GM21786 (cell line): ENCODE data around the gene MSI2.

Source experiments
- ATAC-seq: cut with Tn5 transposase; IDR thresholded peaks from one replicate; pipeline ENCODE4 v1.9.1; 2021; ENCODE audit not compliant: unreplicated experiment

MSI2 gene

GRCh38 chr17:57561072-57561861, 304.9 kb downstream of the MSI2 start:
- ATAC-seq = no peak

GRCh38 chr17:57562184-57562698, 305.9 kb downstream of the MSI2 start:
- no peak for ATAC-seq

GRCh38 chr17:57563958-57564357, 307.6 kb downstream of the MSI2 start:
- no peak for ATAC-seq

- no peak for ATAC-seq
Observed at GRCh38 chr17:57565176-57565575, 308.9 kb downstream of the MSI2 start.

GRCh38 chr17:57566721-57567120, 310.4 kb downstream of the MSI2 start:
- ATAC-seq = no peak

GRCh38 chr17:57567251-57567650, 310.9 kb downstream of the MSI2 start:
- no peak for ATAC-seq

- no peak for ATAC-seq
Observed at GRCh38 chr17:57568340-57568739, 312.0 kb downstream of the MSI2 start.

GRCh38 chr17:57569021-57569420, 312.7 kb downstream of the MSI2 start:
- no peak for ATAC-seq

- no peak for ATAC-seq
Observed at GRCh38 chr17:57569853-57570252, 313.5 kb downstream of the MSI2 start.

- no peak for ATAC-seq
Observed at GRCh38 chr17:57570724-57571344, 314.5 kb downstream of the MSI2 start.

- ATAC-seq = no peak
Observed at GRCh38 chr17:57572062-57572461, 315.7 kb downstream of the MSI2 start.

- no peak for ATAC-seq
Observed at GRCh38 chr17:57572600-57572999, 316.3 kb downstream of the MSI2 start.

- no peak for ATAC-seq
Observed at GRCh38 chr17:57574040-57574513, 317.8 kb downstream of the MSI2 start.

GRCh38 chr17:57576744-57577143, 320.4 kb downstream of the MSI2 start:
- no peak for ATAC-seq

GRCh38 chr17:57577751-57578607, 321.7 kb downstream of the MSI2 start:
- ATAC-seq = no peak

- no peak for ATAC-seq
Observed at GRCh38 chr17:57578608-57579225, 322.4 kb downstream of the MSI2 start.

GRCh38 chr17:57579245-57579644, 322.9 kb downstream of the MSI2 start:
- ATAC-seq = no peak

- no peak for ATAC-seq
Observed at GRCh38 chr17:57580055-57580739, 323.9 kb downstream of the MSI2 start.

- ATAC-seq = no peak
Observed at GRCh38 chr17:57582881-57583756, 326.8 kb downstream of the MSI2 start.
